NCI-H524 treated with DMSO at 0.1 percent for 48 hours (cell line): Measurements from ENCODE around the gene RBM20.
"Not testable (repeated sequence)": the region's sequence is repeated elsewhere in the genome, so short reads cannot be mapped to it uniquely, and the experiment has no call there.

ENCODE experiments used
- DNase-seq: peaks from one replicate; lab custom pipeline; 2025; lab: John Stamatoyannopoulos, UW

RBM20 gene

GRCh38 chr10:110765513-110766319, 121.6 kb downstream of the RBM20 start:
- DNase-seq: no peak

- not testable (repeated sequence) for DNase-seq
Measured at GRCh38 chr10:110767601-110768000, 123.5 kb downstream of the RBM20 start.

GRCh38 chr10:110770243-110770642, 126.1 kb downstream of the RBM20 start:
- no peak for DNase-seq

GRCh38 chr10:110771486-110771885, 127.3 kb downstream of the RBM20 start:
- DNase-seq: no peak

- DNase-seq: no peak
Measured at GRCh38 chr10:110771991-110772390, 127.9 kb downstream of the RBM20 start.

GRCh38 chr10:110772454-110773025, 128.4 kb downstream of the RBM20 start:
- DNase-seq: no peak

- no peak for DNase-seq
Measured at GRCh38 chr10:110773693-110774068, 129.5 kb downstream of the RBM20 start.

GRCh38 chr10:110774069-110775019, 130.2 kb downstream of the RBM20 start:
- no peak for DNase-seq

- no peak for DNase-seq
Measured at GRCh38 chr10:110775020-110775375, 130.9 kb downstream of the RBM20 start.

GRCh38 chr10:110775406-110775805, 131.3 kb downstream of the RBM20 start:
- DNase-seq: no peak

GRCh38 chr10:110777017-110777416, 132.9 kb downstream of the RBM20 start:
- DNase-seq: no peak

GRCh38 chr10:110777661-110778060, 133.5 kb downstream of the RBM20 start:
- no peak for DNase-seq

- no peak for DNase-seq
Measured at GRCh38 chr10:110778211-110778610, 134.1 kb downstream of the RBM20 start.

GRCh38 chr10:110779489-110779888, 135.4 kb downstream of the RBM20 start:
- no peak for DNase-seq

- no peak for DNase-seq
Measured at GRCh38 chr10:110780704-110781103, 136.6 kb downstream of the RBM20 start.

GRCh38 chr10:110781139-110781538, 137.0 kb downstream of the RBM20 start:
- DNase-seq: no peak

GRCh38 chr10:110782616-110783015, 138.5 kb downstream of the RBM20 start:
- no peak for DNase-seq

GRCh38 chr10:110783509-110784107, 139.5 kb downstream of the RBM20 start:
- no peak for DNase-seq

GRCh38 chr10:110784198-110784597, 140.1 kb downstream of the RBM20 start:
- DNase-seq: no peak

GRCh38 chr10:110786172-110786571, 142.0 kb downstream of the RBM20 start:
- no peak for DNase-seq

- DNase-seq: no peak
Measured at GRCh38 chr10:110788620-110789385, 144.7 kb downstream of the RBM20 start.
